Keratinocyte (primary cell): ENCODE measurements around the gene TSPAN1. TPM values are rescaled to one million over a fixed set of nuclear protein-coding genes. Genes with fewer than 3 reads are reported as not detected.

ENCODE experiments used
- DNase-seq: peaks from one replicate; pipeline ENCODE4 v3.0.0-alpha.2; 2011; ENCODE audit warnings: low read depth, missing footprints, low spot score
- FAIRE-seq: peaks from 2 replicates; lab custom pipeline; 2011; peaks lifted over from hg19 to GRCh38; lab: Jason Lieb, UNC
- H2AFZ ChIP-seq: 2 replicates; pipeline ENCODE4 v1.6.0; 2012; ENCODE audit warnings: low read length, control low read depth, inconsistent platforms; ENCODE audit not compliant: control insufficient read depth
- H3K27ac ChIP-seq: 2 replicates; pipeline ENCODE4 v1.5.1; 2011; ENCODE audit warnings: low read length; ENCODE audit not compliant: control insufficient read depth, insufficient read depth
- H3K27me3 ChIP-seq: 3 replicates; pipeline ENCODE4 v1.6.0; 2011; ENCODE audit warnings: low read length; ENCODE audit not compliant: control insufficient read depth, insufficient read depth; ENCODE audit errors: extremely low read depth
- H3K36me3 ChIP-seq, 2 experiments: 2 replicates in 1 of 2; 3 replicates in 1 of 2; pipeline ENCODE4 v1.5.1; 2011; ENCODE audit warnings: low read length in 2 of 2, mild to moderate bottlenecking in 1 of 2; ENCODE audit not compliant: control insufficient read depth in 2 of 2, insufficient read depth in 2 of 2; ENCODE audit errors: extremely low read depth in 1 of 2
- H3K4me1 ChIP-seq: 3 replicates; pipeline ENCODE4 v1.5.1; 2011; ENCODE audit warnings: low read length; ENCODE audit not compliant: control insufficient read depth, insufficient read depth; ENCODE audit errors: extremely low read depth
- H3K4me2 ChIP-seq: 3 replicates; pipeline ENCODE4 v1.6.0; 2011; ENCODE audit warnings: low read depth, low read length; ENCODE audit not compliant: control insufficient read depth, insufficient read depth; ENCODE audit errors: extremely low read depth
- H3K4me3 ChIP-seq, 3 experiments: fragments of 200-600 bp in 1 of 3; sonication (generic) in 1 of 3; 2 replicates in 2 of 3; 3 replicates in 1 of 3; pipeline ENCODE4 v1.5.1; 2011 to 2016; ENCODE audit warnings: low read length in 3 of 3, mild to moderate bottlenecking in 3 of 3, control low read depth in 2 of 3, inconsistent platforms in 1 of 3, low read depth in 1 of 3, mixed read lengths in 1 of 3, mixed run types in 1 of 3, moderate library complexity in 1 of 3; ENCODE audit not compliant: control insufficient read depth in 2 of 3, insufficient read depth in 2 of 3; ENCODE audit errors: extremely low read depth in 1 of 3
- H3K79me2 ChIP-seq: 2 replicates; pipeline ENCODE4 v1.6.0; 2012; ENCODE audit warnings: low read length; ENCODE audit not compliant: control insufficient read depth, insufficient read depth
- H3K9ac ChIP-seq: 3 replicates; pipeline ENCODE4 v1.6.0; 2011; ENCODE audit warnings: low read length; ENCODE audit not compliant: control insufficient read depth, insufficient read depth; ENCODE audit errors: extremely low read depth
- H3K9me1 ChIP-seq: 3 replicates; pipeline ENCODE4 v1.6.0; 2011; ENCODE audit warnings: low read length; ENCODE audit not compliant: control insufficient read depth, insufficient read depth; ENCODE audit errors: extremely low read depth
- H3K9me3 ChIP-seq: 2 replicates; pipeline ENCODE4 v1.5.1; 2012; ENCODE audit warnings: low read depth, low read length; ENCODE audit not compliant: control insufficient read depth
- H4K20me1 ChIP-seq: 3 replicates; pipeline ENCODE4 v1.6.0; 2011; ENCODE audit warnings: low read length; ENCODE audit not compliant: control insufficient read depth, insufficient read depth; ENCODE audit errors: extremely low read depth
- EZH2 ChIP-seq: IDR thresholded peaks from one replicate; pipeline ENCODE4 v1.6.1; 2012; ENCODE audit warnings: inconsistent platforms, mild to moderate bottlenecking, low read length, moderate library complexity
- dilution Hi-C: fragments of 300-500 bp; cut with MboI; formaldehyde crosslinking; loops from one replicate; pipeline ENCODE4 v1.7.0; 2020; ENCODE audit warnings: low sequenced_read_pairs; ENCODE audit not compliant: extremely low pct_ligation_motif_present
- polyA plus RNA-seq, 5 experiments: library from polyadenylated mRNA; depleted of rRNA in 3 of 5; stranded (reverse) in 3 of 5; stranded (forward) in 1 of 5; unstranded in 1 of 5; fragments of >200 nt; gene quantifications; 1 replicate in 1 of 5; 2 replicates in 3 of 5; 3 replicates in 1 of 5; pipeline versions ENCODE4 v1.2.1 to v1.2.3, GENCODE V29; 2011 to 2012; ENCODE audit warnings: missing spikeins in 2 of 5, low read depth in 1 of 5, low replicate concordance in 1 of 5
- TF ChIP-seq, protein P1 (sequence below), 3 experiments: IDR thresholded peaks in 1 of 3; conservative IDR thresholded peaks in 1 of 3; optimal IDR thresholded peaks in 1 of 3; 2 replicates in 2 of 3; 3 replicates in 1 of 3; pipeline versions ENCODE3 to v1.5.1; 2011; ENCODE audit warnings: low read length in 3 of 3, mild to moderate bottlenecking in 3 of 3, moderate library complexity in 2 of 3, control low read depth in 1 of 3, inconsistent platforms in 1 of 3; ENCODE audit not compliant: insufficient read depth in 2 of 3; ENCODE audit errors: extremely low read depth in 1 of 3

Gene TSPAN1
- polyA plus RNA-seq, 1 donor (not counting 4 experiments of a cell fraction or from before 2014, with no cell fraction given) = 312 TPM

DNA sequence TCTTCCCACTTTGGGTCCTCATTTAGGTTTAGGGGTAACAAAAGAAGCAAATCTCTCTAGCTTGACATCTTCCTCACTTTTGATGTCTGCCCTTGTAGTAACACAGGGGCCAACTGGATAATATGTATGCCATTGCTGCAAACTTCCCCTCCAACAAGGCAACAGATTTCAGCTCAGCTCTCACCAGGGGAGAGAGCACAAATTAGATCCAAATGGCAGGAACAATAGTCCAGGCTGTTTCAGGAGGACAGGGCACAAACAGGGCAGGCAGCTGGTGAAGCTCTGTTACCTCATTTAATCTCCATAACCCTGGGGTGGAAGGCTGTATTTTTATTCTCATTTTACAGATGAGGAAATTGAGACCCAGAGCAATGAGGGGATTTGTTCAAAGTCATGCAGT is 38.2 kb upstream of the TSPAN1 start:
- Histone ChIP-seq H3K79me2 (no peaks in the 10 kb centered on the region), H3K4me1 (peaks cover 11% of the 10 kb centered on the region), H3K4me3 (no peak overlapping the region), H3K9me1 (no peaks in the 10 kb centered on the region), H3K36me3 (no peaks in the 10 kb centered on the region), H3K9ac (no peak overlapping the region), H2AFZ (no peak overlapping the region), H3K9me3 (no peaks in the 10 kb centered on the region), H3K27me3 (peaks cover 4% of the 10 kb centered on the region), H3K27ac (no peak overlapping the region), H4K20me1 (no peaks in the 10 kb centered on the region), H3K4me2 (no peak overlapping the region)
- dilution Hi-C loops = no loop called here
- FAIRE-seq = no peak
- no peak for TF ChIP-seq EZH2
- TF ChIP-seq, protein P1, sequence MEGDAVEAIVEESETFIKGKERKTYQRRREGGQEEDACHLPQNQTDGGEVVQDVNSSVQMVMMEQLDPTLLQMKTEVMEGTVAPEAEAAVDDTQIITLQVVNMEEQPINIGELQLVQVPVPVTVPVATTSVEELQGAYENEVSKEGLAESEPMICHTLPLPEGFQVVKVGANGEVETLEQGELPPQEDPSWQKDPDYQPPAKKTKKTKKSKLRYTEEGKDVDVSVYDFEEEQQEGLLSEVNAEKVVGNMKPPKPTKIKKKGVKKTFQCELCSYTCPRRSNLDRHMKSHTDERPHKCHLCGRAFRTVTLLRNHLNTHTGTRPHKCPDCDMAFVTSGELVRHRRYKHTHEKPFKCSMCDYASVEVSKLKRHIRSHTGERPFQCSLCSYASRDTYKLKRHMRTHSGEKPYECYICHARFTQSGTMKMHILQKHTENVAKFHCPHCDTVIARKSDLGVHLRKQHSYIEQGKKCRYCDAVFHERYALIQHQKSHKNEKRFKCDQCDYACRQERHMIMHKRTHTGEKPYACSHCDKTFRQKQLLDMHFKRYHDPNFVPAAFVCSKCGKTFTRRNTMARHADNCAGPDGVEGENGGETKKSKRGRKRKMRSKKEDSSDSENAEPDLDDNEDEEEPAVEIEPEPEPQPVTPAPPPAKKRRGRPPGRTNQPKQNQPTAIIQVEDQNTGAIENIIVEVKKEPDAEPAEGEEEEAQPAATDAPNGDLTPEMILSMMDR (optimal IDR thresholded peaks at IDR 0.05 in 1 of 3, IDR thresholded peaks at IDR 0.05 in 1 of 3, conservative IDR thresholded peaks at IDR 0.05 in 1 of 3; ENCODE audit: extremely low read depth in 1 of 3, insufficient read depth in 2 of 3, low read length in 3 of 3) = no peak
- no peak for DNase-seq

DNA sequence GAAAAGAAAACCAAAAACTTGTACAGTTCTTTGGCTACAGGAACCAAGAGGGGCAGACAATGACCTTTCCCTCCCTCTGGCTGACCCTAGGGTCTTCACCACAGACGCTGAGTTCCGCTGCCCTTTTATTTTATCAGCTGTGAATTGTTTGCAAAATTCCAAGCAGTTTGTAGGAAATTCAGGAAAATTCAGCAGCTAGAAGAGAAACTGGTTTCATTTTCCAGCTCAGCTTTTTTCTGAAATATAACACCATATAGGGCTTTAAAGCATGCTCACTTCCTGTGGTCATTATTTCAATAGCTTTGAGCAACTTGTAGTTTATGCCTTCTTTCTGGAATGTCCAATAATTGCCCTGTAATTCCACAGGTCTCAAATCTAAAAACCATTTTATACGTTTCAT is 37.0 kb upstream of the TSPAN1 start:
- Histone ChIP-seq H3K9ac (no peak overlapping the region), H4K20me1 (no peaks in the 10 kb centered on the region), H3K9me3 (no peaks in the 10 kb centered on the region), H3K9me1 (no peaks in the 10 kb centered on the region), H3K79me2 (no peaks in the 10 kb centered on the region), H3K4me1 (peaks cover 11% of the 10 kb centered on the region), H3K4me3 (no peak overlapping the region), H3K4me2 (no peak overlapping the region), H3K27ac (no peak overlapping the region), H3K27me3 (no peaks in the 10 kb centered on the region), H2AFZ (no peak overlapping the region), H3K36me3 (no peaks in the 10 kb centered on the region)
- TF ChIP-seq, protein P1 (optimal IDR thresholded peaks at IDR 0.05 in 1 of 3, IDR thresholded peaks at IDR 0.05 in 1 of 3, conservative IDR thresholded peaks at IDR 0.05 in 1 of 3; ENCODE audit: extremely low read depth in 1 of 3, insufficient read depth in 2 of 3, low read length in 3 of 3) = no peak
- no peak for TF ChIP-seq EZH2
- no peak for DNase-seq
- FAIRE-seq = no peak
- dilution Hi-C loops = no loop called here
